ENCODE results near the gene DDIT3. TPM values are rescaled to one million over a fixed set of nuclear protein-coding genes. Genes with fewer than 3 reads are reported as not detected.
"Not testable (repeated sequence)": the region's sequence is repeated elsewhere in the genome, so short reads cannot be mapped to it uniquely, and the experiment has no call there.

Gene DDIT3
- total RNA-seq, 1 donor from 2014 or later = 15.0 TPM

- Mint-ChIP-seq H3K4me1 (peaks cover 52% of the 10 kb centered on the region), H3K4me3 (peak overlapping the region; percentile 100), H3K27me3 (ENCODE audit: low read depth) (peaks cover 18% of the 10 kb centered on the region), H3K36me3 (ENCODE audit: low read depth) (peaks cover 19% of the 10 kb centered on the region), H3K9me3 (no peaks in the 10 kb centered on the region), H3K27ac (ENCODE audit: unreplicated experiment) (peak overlapping the region; percentile 100)
- peak; percentile 12 for DNase-seq (ENCODE audit: low read depth, low spot score)
- TF ChIP-seq CTCF (conservative IDR thresholded peaks at IDR 0.05) = no peak
Measured at GRCh38 chr12:57518920-57519795, 1.2 kb downstream of the DDIT3 start.

- Mint-ChIP-seq H3K4me1 (peaks cover 43% of the 10 kb centered on the region), H3K36me3 (ENCODE audit: low read depth) (peaks cover 19% of the 10 kb centered on the region)
- DNase-seq (ENCODE audit: low read depth, low spot score) = no peak
Measured at GRCh38 chr12:57518176-57518919, 2.0 kb downstream of the DDIT3 start.

GRCh38 chr12:57517718-57518117 is 2.6 kb downstream of the DDIT3 start:
- not testable (repeated sequence) for H3K27ac Mint-ChIP-seq (ENCODE audit: unreplicated experiment); H3K9me3 Mint-ChIP-seq; DNase-seq (ENCODE audit: low read depth, low spot score)
- Mint-ChIP-seq H3K36me3 (ENCODE audit: low read depth) (peaks cover 24% of the 10 kb centered on the region), H3K4me1 (peaks cover 40% of the 10 kb centered on the region), H3K27me3 (ENCODE audit: low read depth) (peaks cover 12% of the 10 kb centered on the region), H3K4me3 (peak overlapping the region; percentile 18)

More at GRCh38 chr12:57518176-57518919, 2.0 kb downstream of the DDIT3 start:
- Mint-ChIP-seq H3K4me3 (peak overlapping the region; percentile 100), H3K27ac (ENCODE audit: unreplicated experiment) (no peak overlapping the region), H3K27me3 (ENCODE audit: low read depth) (peaks cover 14% of the 10 kb centered on the region), H3K9me3 (no peaks in the 10 kb centered on the region)
- TF ChIP-seq CTCF (conservative IDR thresholded peaks at IDR 0.05) = no peak

GRCh38 chr12:57517187-57517586 is 3.1 kb downstream of the DDIT3 start:
- no peak for TF ChIP-seq CTCF (conservative IDR thresholded peaks at IDR 0.05)
- Mint-ChIP-seq H3K36me3 (ENCODE audit: low read depth) (peaks cover 26% of the 10 kb centered on the region), H3K27ac (ENCODE audit: unreplicated experiment) (no peak overlapping the region), H3K27me3 (ENCODE audit: low read depth) (peaks cover 12% of the 10 kb centered on the region), H3K4me1 (peaks cover 39% of the 10 kb centered on the region), H3K9me3 (no peaks in the 10 kb centered on the region), H3K4me3 (peak overlapping the region; percentile 18)
- no peak for DNase-seq (ENCODE audit: low read depth, low spot score)

GRCh38 chr12:57516617-57517153 is 3.6 kb downstream of the DDIT3 start:
- no peak for TF ChIP-seq CTCF (conservative IDR thresholded peaks at IDR 0.05)
- Mint-ChIP-seq H3K36me3 (ENCODE audit: low read depth) (peaks cover 28% of the 10 kb centered on the region), H3K4me1 (peaks cover 34% of the 10 kb centered on the region), H3K4me3 (peak overlapping the region; percentile 59), H3K9me3 (no peaks in the 10 kb centered on the region), H3K27me3 (ENCODE audit: low read depth) (peaks cover 7% of the 10 kb centered on the region), H3K27ac (ENCODE audit: unreplicated experiment) (peak overlapping the region; percentile 19)
- DNase-seq (ENCODE audit: low read depth, low spot score) = no peak
